M059J (cell line): ENCODE measurements around the gene TRIM47. TPM values are rescaled to one million over a fixed set of nuclear protein-coding genes. Genes with fewer than 3 reads are reported as not detected.

Experiments
- DNase-seq: peaks from one replicate; pipeline ENCODE4 v3.0.0-alpha.2; 2012; ENCODE audit warnings: low read depth
- total RNA-seq: library from RNA; depleted of rRNA; stranded (reverse); fragments of >200 nt; shearing (Covaris generic); gene quantifications from 2 replicates; pipeline ENCODE4 v1.2.3, GENCODE V29; 2014; rRNA removed

TRIM47 gene
- 3.8 and 6.6 TPM in 2 replicates for total RNA-seq

- DNase-seq, result peak; percentile 53
Measured at GRCh38 chr17:75878174-75878998, at the start of gene TRIM47. Gene TRIM47, minus strand, starts transcription at chr17:75878581. Its CDS starts 33 bp downstream, at chr17:75878548.

- DNase-seq, result no peak
Measured at GRCh38 chr17:75927286-75927922, 49.0 kb upstream of the TRIM47 start.

GRCh38 chr17:75926456-75926855 lies 48.1 kb upstream of the TRIM47 start:
- no peak for DNase-seq

- no peak for DNase-seq
Measured at GRCh38 chr17:75925912-75926311, 47.5 kb upstream of the TRIM47 start.

GRCh38 chr17:75925103-75925502 lies 46.7 kb upstream of the TRIM47 start:
- DNase-seq, result no peak

- no peak for DNase-seq
Measured at GRCh38 chr17:75922963-75923874, 44.8 kb upstream of the TRIM47 start.

- DNase-seq, result no peak
Measured at GRCh38 chr17:75922173-75922961, 44.0 kb upstream of the TRIM47 start.

- DNase-seq, result no peak
Measured at GRCh38 chr17:75921596-75921995, 43.2 kb upstream of the TRIM47 start.

- no peak for DNase-seq
Measured at GRCh38 chr17:75920045-75920560, 41.7 kb upstream of the TRIM47 start.

GRCh38 chr17:75919611-75920010 lies 41.2 kb upstream of the TRIM47 start:
- DNase-seq, result no peak

- no peak for DNase-seq
Measured at GRCh38 chr17:75917917-75918445, 39.6 kb upstream of the TRIM47 start.

GRCh38 chr17:75917141-75917916 lies 38.9 kb upstream of the TRIM47 start:
- DNase-seq, result no peak

- no peak for DNase-seq
Measured at GRCh38 chr17:75915268-75915667, 36.9 kb upstream of the TRIM47 start.

- no peak for DNase-seq
Measured at GRCh38 chr17:75914643-75915267, 36.4 kb upstream of the TRIM47 start.

- DNase-seq, result no peak
Measured at GRCh38 chr17:75913537-75914210, 35.3 kb upstream of the TRIM47 start.

- DNase-seq, result no peak
Measured at GRCh38 chr17:75910699-75911098, 32.3 kb upstream of the TRIM47 start.

- no peak for DNase-seq
Measured at GRCh38 chr17:75909812-75910274, 31.5 kb upstream of the TRIM47 start.

GRCh38 chr17:75909051-75909811 lies 30.9 kb upstream of the TRIM47 start:
- no peak for DNase-seq
